ENCODE data around the gene GMIP. TPM values are rescaled to one million over a fixed set of nuclear protein-coding genes. Genes with fewer than 3 reads are reported as not detected.
"Not testable (repeated sequence)": the region's sequence is repeated elsewhere in the genome, so short reads cannot be mapped to it uniquely, and the experiment has no call there.

GMIP gene
- polyA plus RNA-seq, 3 donors, result 3.6 to 6.9 (median 5.6) TPM

DNA sequence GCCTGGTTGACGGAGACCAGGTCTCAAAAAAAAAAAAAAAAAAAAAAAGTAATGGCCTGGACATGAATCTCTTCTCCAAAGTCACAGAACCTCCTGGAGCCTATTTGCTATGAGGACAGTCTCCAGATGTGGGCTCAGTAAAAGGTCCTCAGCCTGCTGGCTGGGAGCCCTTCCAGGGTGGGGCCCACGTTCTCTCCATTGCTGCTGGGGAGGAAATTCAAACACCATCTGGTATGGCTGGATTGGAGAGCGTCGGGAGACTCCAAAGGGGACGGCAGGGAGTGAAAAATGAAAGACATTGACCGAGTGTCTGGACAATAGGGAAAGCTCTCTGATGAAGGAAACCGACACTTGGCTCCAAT lies 23.6 kb downstream of the GMIP start:
- DNase-seq (ENCODE audit: extremely low read depth in 1 of 11, low read depth in 9 of 11, low spot score in 4 of 11), result no peak

DNA sequence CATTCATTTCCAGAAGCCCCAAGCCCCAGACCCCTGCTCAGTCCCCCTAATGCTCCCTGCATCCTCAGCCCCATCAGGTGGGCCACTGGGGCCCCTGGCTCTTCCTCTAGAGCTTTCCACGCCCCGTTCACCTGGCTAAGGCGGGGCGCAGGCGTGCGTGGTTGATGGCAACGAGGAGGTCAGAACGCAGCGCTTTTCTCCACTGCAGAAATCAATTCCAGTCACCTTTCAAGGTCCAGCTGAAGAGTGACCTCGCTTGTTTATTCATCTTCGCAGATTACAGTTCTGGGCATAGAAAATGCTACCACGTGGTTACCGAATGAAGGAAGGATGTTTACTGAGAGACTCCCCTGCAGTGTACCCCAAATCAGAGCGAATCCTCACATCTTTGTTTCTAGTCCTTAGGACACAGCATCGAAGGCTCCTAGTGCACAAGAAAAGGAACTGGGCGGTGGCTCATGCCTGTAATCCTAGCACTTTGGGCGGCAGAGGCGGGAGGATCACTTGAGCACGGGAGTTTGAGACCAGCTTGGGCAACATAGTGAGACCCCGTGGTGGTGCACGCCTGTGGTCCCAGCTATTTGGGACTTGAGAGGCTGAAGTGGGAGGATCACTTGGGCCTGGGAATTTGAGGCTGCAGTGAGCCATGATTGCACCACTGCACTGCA lies 24.1 kb downstream of the GMIP start:
- no peak for DNase-seq (ENCODE audit: extremely low read depth in 1 of 11, low read depth in 9 of 11, low spot score in 4 of 11)

- peak; percentile 77 to 93 (median 92) for DNase-seq (ENCODE audit: extremely low read depth in 1 of 11, low read depth in 9 of 11, low spot score in 4 of 11)
These were observed 25.0 kb downstream of the GMIP start, which contains the start of gene PBX4 for GRCh38 chr19:19618219-19619051. TSS of gene PBX4 (minus strand) at chr19:19618687. CDS start at chr19:19618629, 58 bp downstream.

DNA sequence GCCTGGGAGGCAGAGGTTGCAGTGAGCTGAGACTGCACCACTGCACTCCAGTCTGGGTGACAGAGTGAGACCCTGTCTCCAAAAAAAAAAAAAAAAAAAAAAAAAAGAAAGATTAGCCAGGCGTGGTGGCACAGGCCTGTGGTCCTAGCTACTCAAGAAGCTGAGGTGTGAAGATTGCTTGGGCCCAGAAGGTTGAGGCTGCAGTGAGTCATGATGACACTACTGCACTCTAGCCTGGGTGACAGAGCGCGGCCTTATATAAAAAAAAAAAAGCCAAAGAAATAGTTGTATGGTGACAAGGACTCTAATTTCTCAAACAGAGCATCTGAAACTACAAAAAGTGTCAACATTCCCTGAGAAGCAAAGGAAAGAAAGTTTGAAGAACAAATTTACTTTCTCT lies 28.4 kb downstream of the GMIP start:
- no peak for DNase-seq (ENCODE audit: extremely low read depth in 1 of 11, low read depth in 9 of 11, low spot score in 4 of 11)

- DNase-seq (ENCODE audit: extremely low read depth in 1 of 11, low read depth in 9 of 11, low spot score in 4 of 11), result no peak
These were observed 30.0 kb downstream of the GMIP start for GRCh38 chr19:19613506-19613905.

DNA sequence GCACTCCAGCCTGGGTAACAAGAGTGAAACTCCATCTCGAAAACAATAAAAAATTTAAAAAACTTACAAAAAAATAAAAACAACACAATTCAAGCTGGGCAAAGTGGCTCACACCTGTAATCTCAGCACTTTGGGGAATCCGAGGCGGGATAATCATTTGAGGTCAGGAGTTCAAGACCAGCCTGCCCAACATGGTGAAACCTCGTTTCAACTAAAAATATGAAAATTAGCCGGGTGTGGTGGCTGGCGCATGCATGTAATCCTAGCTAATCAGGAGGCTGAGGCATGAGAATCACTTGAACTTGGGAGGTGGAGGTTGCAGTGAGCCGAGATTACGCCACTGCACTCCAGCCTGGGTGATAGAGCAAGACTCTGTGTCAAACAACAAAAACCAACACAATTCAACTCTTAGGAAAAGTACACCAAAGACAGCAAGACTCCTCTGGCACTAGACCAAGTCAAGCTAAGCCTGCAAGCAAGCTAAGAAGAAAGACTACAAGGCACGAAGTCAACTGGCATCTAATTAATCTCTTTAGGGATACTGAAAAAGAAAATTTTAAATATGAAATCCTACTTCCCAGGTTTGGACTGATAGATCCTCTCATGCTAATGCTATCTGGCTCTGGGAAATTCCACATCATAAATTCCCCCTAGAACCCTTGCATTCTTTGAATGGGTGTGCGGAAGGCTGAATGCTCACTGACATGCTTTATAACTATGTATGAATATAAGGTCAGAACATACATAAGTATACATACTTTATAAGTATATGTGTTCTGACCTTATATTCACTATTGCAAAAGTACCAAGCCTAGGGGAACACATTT lies 32.9 kb downstream of the GMIP start:
- no peak for DNase-seq (ENCODE audit: extremely low read depth in 1 of 11, low read depth in 9 of 11, low spot score in 4 of 11)

DNA sequence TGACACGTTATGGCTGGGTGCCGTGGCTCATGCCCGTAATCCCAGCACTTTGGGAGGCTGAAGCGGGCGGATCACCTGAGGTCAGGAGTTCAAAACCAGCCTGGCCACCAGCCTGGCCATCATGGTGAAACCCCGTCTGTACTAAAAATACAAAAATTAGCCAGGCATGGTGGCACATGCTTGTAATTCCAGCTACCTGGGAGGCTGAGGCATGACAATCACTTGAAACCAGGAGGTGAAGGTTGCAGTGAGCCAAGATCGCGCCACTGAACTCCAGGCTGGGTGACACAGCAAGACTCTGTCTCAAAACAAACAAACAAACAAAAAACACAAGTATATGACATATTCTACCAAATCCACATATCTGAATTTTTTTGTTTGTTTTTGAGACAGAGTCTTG lies 36.8 kb downstream of the GMIP start:
- not testable (repeated sequence) for DNase-seq (ENCODE audit: extremely low read depth in 1 of 11, low read depth in 9 of 11, low spot score in 4 of 11)

GRCh38 chr19:19606021-19606420 lies 37.4 kb downstream of the GMIP start:
- DNase-seq (ENCODE audit: extremely low read depth in 1 of 11, low read depth in 9 of 11, low spot score in 4 of 11), result no peak

DNA sequence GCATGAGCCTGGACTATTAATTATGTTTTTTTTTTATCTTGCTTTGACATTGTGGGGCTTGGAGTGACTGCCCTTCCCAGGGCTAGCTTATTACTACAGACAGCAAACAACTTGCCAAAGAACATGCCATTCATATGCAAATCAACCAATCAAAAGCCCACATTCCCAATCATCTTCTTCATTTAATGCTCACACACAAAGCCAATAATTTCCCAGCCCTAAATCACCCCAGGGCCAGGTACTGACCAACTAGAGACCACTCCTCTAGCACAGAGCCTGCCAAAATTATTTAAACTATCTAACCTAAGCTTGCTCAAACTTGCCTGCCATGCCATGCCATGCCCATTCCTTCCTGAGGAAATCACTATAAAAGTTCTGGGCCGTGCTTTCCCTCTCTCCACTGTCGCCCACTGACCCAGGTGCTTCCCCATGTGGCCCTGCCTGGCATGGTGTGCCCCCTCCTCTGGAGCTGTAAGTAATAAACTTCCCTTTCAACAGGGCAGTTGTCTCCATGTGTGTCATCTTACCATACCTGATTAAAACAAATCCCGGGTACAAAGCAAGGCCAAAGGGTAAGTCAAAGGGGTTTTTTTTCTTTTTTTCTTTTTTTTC lies 40.6 kb downstream of the GMIP start:
- no peak for DNase-seq (ENCODE audit: extremely low read depth in 1 of 11, low read depth in 9 of 11, low spot score in 4 of 11)

DNA sequence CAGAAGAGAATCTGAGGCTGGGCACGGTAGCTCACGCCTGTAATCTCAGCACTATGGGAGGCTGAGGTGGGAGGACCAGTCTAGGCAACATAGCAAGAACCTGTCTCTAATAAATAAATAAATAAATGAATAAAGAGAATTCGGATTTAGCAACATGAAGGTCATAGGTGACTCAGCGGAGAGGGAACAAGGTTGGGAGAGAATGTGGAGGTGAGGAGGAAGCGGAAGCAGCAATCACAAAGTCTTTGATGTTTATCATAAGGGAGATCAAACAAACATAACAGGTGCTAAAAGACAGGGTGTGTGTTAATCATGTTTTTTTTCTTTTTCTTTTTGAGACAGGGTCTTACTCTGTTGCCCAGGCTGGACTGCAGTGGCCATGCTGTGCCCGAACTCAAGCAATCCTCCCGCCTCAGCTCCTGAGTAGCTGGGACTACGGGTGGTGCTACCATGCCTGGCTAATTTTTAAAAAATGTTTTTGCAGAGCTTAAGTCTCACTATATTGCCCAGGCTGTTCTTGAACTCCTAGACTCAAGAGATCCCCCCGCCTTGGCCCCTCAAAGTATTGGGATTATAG lies 41.2 kb downstream of the GMIP start:
- DNase-seq (ENCODE audit: extremely low read depth in 1 of 11, low read depth in 9 of 11, low spot score in 4 of 11), result no peak

- no peak for DNase-seq (ENCODE audit: extremely low read depth in 1 of 11, low read depth in 9 of 11, low spot score in 4 of 11)
These were observed 42.6 kb downstream of the GMIP start for GRCh38 chr19:19600793-19601330.

- DNase-seq (ENCODE audit: extremely low read depth in 1 of 11, low read depth in 9 of 11, low spot score in 4 of 11), result not testable (repeated sequence)
These were observed 44.6 kb downstream of the GMIP start for GRCh38 chr19:19598728-19599451.

DNA sequence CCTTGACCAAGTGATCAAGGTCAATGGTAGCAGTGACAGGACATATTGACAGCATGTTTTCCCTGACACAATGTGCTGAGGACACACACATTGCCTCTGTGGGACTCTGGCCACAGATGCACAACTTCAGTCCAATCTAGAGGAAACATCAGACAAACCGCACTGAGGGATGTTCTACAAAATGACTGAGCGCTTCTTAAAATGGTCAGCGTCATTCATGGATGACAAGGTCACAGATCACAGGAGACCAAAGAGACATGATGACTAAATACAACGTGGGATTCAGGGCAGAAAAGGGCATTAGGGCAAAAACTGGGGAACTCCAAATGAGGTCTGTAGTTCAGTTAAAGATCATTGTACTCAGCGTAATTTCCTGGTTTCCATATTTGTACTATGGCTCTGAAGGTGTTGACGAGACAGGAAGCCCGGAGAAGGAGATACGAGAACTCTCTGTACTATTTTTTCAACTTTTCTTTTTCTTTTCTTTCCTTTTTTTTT lies 45.6 kb downstream of the GMIP start:
- DNase-seq (ENCODE audit: extremely low read depth in 1 of 11, low read depth in 9 of 11, low spot score in 4 of 11), result no peak

DNA sequence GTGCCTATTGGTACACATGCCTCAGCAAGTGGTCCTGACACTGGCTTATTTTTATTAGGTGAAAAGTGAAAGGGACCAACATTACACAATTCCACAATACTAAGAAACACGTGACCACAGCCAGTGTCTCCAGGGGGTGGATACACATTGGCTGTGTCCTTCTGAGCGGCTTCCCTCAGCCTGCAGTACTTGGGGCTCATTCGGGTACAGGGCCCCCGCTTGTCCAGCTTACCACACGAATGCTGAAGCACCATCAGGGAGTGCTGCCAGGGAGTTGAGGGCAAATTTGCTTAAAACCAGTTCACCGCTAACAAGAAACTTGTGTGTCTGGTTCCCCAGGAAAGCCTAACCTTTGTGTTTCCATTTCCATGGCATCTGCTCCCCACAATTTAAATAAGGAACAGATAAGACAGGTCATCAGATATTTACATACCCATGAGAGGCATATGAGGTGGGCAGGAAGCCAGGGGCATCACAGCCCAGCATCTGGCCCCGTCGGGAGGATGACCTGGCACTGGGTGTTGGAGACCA lies 48.2 kb downstream of the GMIP start:
- DNase-seq (ENCODE audit: extremely low read depth in 1 of 11, low read depth in 9 of 11, low spot score in 4 of 11), result no peak

GRCh38 chr19:19594381-19594780 lies 49.1 kb downstream of the GMIP start:
- no peak for DNase-seq (ENCODE audit: extremely low read depth in 1 of 11, low read depth in 9 of 11, low spot score in 4 of 11)

DNA sequence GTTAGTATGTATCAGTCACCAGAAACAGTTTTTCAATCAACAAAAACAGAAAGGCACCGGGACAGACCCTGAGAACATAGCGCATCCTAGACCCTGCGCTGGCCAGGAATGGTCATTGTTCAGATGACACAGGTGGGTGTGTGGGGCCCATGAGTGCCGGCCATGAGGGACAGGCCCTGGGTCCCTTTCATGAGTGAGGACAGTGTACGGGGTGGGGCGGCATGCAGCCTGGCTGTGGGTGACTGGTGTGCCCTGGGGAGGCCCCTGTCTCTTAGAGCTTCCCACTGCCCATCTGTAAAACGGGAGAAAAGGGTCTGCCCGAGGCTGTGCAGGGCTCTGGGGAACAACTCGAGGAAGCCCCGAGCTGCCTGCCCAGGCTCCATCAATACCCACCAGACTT lies 50.8 kb downstream of the GMIP start:
- DNase-seq (ENCODE audit: extremely low read depth in 1 of 11, low read depth in 9 of 11, low spot score in 4 of 11), result no peak

DNA sequence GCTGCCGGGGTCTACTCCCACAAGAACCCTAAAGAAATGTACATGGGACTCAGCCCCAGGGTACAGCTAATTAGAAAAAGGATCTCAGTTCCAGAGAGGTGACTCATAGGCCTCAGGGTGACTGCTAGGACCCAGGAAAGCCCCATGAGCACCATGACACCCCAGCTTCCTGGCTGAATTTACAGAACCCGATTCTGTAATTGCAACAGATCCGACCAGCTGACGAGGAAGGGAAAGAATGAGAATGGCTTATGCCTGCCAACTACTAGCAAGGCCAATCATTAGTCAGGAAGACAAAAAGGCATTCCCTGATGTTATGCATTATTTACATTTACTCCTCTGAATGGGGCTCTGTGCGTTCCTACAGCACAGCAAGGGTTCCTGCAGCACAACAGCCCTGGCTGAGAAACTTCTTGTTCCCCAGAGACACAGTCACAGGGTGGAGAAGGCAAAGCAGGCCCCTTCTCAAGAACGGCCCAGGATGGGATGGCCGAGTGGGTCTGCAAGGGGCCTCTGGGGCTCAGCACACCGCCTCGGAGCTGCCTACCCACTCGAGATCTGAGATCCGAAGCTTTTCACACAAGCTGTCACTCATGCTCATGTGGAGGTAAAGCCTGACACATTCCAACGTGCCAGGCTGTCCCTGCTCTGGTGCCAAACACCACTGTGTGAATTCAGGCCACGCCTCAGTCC lies 52.2 kb downstream of the GMIP start:
- peak in 2 of 11 donors; percentile 16 to 20 for DNase-seq (ENCODE audit: extremely low read depth in 1 of 11, low read depth in 9 of 11, low spot score in 4 of 11)
